GM23338 (cell line): ENCODE results near the gene POLR2L. TPM values are rescaled to one million over a fixed set of nuclear protein-coding genes. Genes with fewer than 3 reads are reported as not detected.

ENCODE experiments used
- ATAC-seq: fragments of 200-7000 bp; cut with Tn5 transposase; 3 replicates; pipeline ENCODE4 v1.9.1; 2020
- DNase-seq: peaks from one replicate; pipeline ENCODE4 v3.0.0-alpha.2; 2015; ENCODE audit warnings: low spot score
- H2AFZ ChIP-seq: fragments of 200-600 bp; sonication (generic); 2 replicates; pipeline ENCODE4 v1.8.0; 2016; ENCODE audit warnings: antibody characterized with exemption, mild to moderate bottlenecking, moderate library complexity
- H3F3A ChIP-seq: fragments of 200-600 bp; sonication (generic); replicated peaks from 2 replicates; pipeline ENCODE4 v1.8.0; 2017; ENCODE audit warnings: antibody characterized with exemption, mixed run types, low read depth
- H3K27ac ChIP-seq: fragments of 200-600 bp; sonication (generic); 2 replicates; pipeline ENCODE4 v1.6.1; 2016; ENCODE audit warnings: low read depth
- H3K27me3 ChIP-seq: fragments of 200-600 bp; sonication (generic); 2 replicates; pipeline ENCODE4 v1.8.0; 2016; ENCODE audit warnings: mild to moderate bottlenecking, mixed run types, moderate library complexity; ENCODE audit not compliant: insufficient read depth
- H3K36me3 ChIP-seq: fragments of 200-600 bp; sonication (generic); 2 replicates; pipeline ENCODE4 v1.8.0; 2016; ENCODE audit warnings: mild to moderate bottlenecking; ENCODE audit not compliant: insufficient read depth
- H3K4me1 ChIP-seq: fragments of 200-600 bp; sonication (generic); 2 replicates; pipeline ENCODE4 v1.8.0; 2016; ENCODE audit warnings: mild to moderate bottlenecking, moderate library complexity; ENCODE audit not compliant: insufficient read depth
- H3K4me2 ChIP-seq: fragments of 200-600 bp; sonication (generic); 2 replicates; pipeline ENCODE4 v1.7.1; 2017; ENCODE audit warnings: mixed run types
- H3K4me3 ChIP-seq: fragments of 200-600 bp; sonication (generic); 2 replicates; pipeline ENCODE4 v1.6.1; 2016; ENCODE audit warnings: mixed run types
- H3K79me2 ChIP-seq: fragments of 200-600 bp; sonication (generic); replicated peaks from 2 replicates; pipeline ENCODE4 v1.8.0; 2017; ENCODE audit warnings: mild to moderate bottlenecking; ENCODE audit not compliant: insufficient read depth
- H3K9me2 ChIP-seq: fragments of 200-600 bp; sonication (generic); 2 replicates; pipeline ENCODE4 v1.8.0; 2017; ENCODE audit not compliant: insufficient read depth
- H4K20me1 ChIP-seq: fragments of 200-600 bp; sonication (generic); replicated peaks from 2 replicates; pipeline ENCODE4 v1.8.0; 2017; ENCODE audit warnings: mild to moderate bottlenecking; ENCODE audit not compliant: insufficient read depth
- H3K27ac Mint-ChIP-seq: 2 replicates; pipeline ENCODE4 v1.8.0; 2020; ENCODE audit warnings: inconsistent platforms, mild to moderate bottlenecking, moderate library complexity, mixed read lengths
- H3K27me3 Mint-ChIP-seq: 3 replicates; pipeline ENCODE4 v1.8.0; 2022; ENCODE audit warnings: low read depth, mild to moderate bottlenecking, moderate library complexity, mixed read lengths, inconsistent platforms; ENCODE audit not compliant: insufficient read depth, poor library complexity
- H3K36me3 Mint-ChIP-seq: 3 replicates; pipeline ENCODE4 v1.8.0; 2021; ENCODE audit warnings: low read depth, mild to moderate bottlenecking, inconsistent platforms, moderate library complexity, mixed read lengths
- H3K4me1 Mint-ChIP-seq: 3 replicates; pipeline ENCODE4 v1.8.0; 2020; ENCODE audit warnings: mild to moderate bottlenecking, inconsistent platforms, mixed read lengths
- H3K4me3 Mint-ChIP-seq: 3 replicates; pipeline ENCODE4 v1.8.0; 2021; ENCODE audit warnings: moderate library complexity, mild to moderate bottlenecking, inconsistent platforms, mixed read lengths
- H3K9me3 Mint-ChIP-seq: 3 replicates; pipeline ENCODE4 v1.8.0; 2020; ENCODE audit warnings: moderate library complexity, mild to moderate bottlenecking, inconsistent platforms, mixed read lengths
- CREB1 ChIP-seq: fragments of 250-450 bp; sonication (Bioruptor Pico); IDR thresholded peaks from 2 replicates; pipeline ENCODE4 v1.5.0; 2020; ENCODE audit warnings: low read depth, mild to moderate bottlenecking, moderate library complexity
- ETS1 ChIP-seq: IDR thresholded peaks from 2 replicates; pipeline ENCODE4 v1.6.1; 2016; ENCODE audit warnings: antibody characterized with exemption
- EZH2phosphoT487 ChIP-seq: fragments of 200-600 bp; sonication (generic); IDR thresholded peaks from one replicate; pipeline ENCODE4 v1.8.1; 2018; ENCODE audit warnings: antibody characterized with exemption; ENCODE audit not compliant: unreplicated experiment
- JUNB ChIP-seq: IDR thresholded peaks from one replicate; pipeline ENCODE4 v1.6.1; 2016; ENCODE audit warnings: antibody characterized with exemption; ENCODE audit not compliant: unreplicated experiment
- POLR2AphosphoS5 ChIP-seq: IDR thresholded peaks from 2 replicates; pipeline ENCODE4 v1.6.1; 2016; ENCODE audit warnings: antibody characterized with exemption, low read depth
- REST ChIP-seq: IDR thresholded peaks from one replicate; pipeline ENCODE4 v1.6.1; 2018; ENCODE audit warnings: antibody characterized with exemption; ENCODE audit not compliant: unreplicated experiment
- ZNF462 ChIP-seq: fragments of 250-450 bp; sonication (Bioruptor Pico); IDR thresholded peaks from 2 replicates; pipeline ENCODE4 v1.5.0; 2020; ENCODE audit warnings: mild to moderate bottlenecking, moderate library complexity
- polyA plus RNA-seq: library from polyadenylated mRNA; unstranded; fragments of >200 nt; fragmentation: Nextera tagmentation; extraction: Ambion mirVana; gene quantifications from 2 replicates; pipeline ENCODE4 v1.2.1, GENCODE V29; 2016
- total RNA-seq: library from RNA; depleted of rRNA; stranded (reverse); fragments of >200 nt; shearing (Covaris generic); gene quantifications from 2 replicates; pipeline ENCODE4 v1.2.3, GENCODE V29; 2014

The POLR2L gene
- total and polyA plus RNA-seq, 2 experiments from 2014 or later, result 32.2 to 369 TPM

- no peak for TF ChIP-seq EZH2phosphoT487
- no peak for TF ChIP-seq POLR2AphosphoS5
- no peak for TF ChIP-seq CREB1 (CRISPR knock-in tag)
- TF ChIP-seq ETS1, result no peak
- TF ChIP-seq REST, result no peak
These were observed 24.2 kb upstream of the POLR2L start (continued) for GRCh38 chr11:866481-866880.

GRCh38 chr11:865462-866430 is 23.4 kb upstream of the POLR2L start:
- H3K36me3 Mint-ChIP-seq, result no peaks in the 10 kb centered on the region
- H3K27ac Mint-ChIP-seq, result no peak overlapping the region
- Histone ChIP-seq H3K4me1 (peaks cover 14% of the 10 kb centered on the region; the same call in 1 of the 2 replicates), H3K4me3 (no peak overlapping the region), H3K79me2 (no peaks in the 10 kb centered on the region), H4K20me1 (peaks cover 29% of the 10 kb centered on the region), H3K27me3 (no peaks in the 10 kb centered on the region), H3K27ac (no peak overlapping the region), H3K4me2 (no peak overlapping the region), H3K9me2 (no peaks in the 10 kb centered on the region), H3F3A (peaks cover 24% of the 10 kb centered on the region), H2AFZ (no peak overlapping the region), H3K36me3 (no peaks in the 10 kb centered on the region)
- H3K27me3 Mint-ChIP-seq, result peaks cover 36% of the 10 kb centered on the region
- TF ChIP-seq JUNB, result no peak
- peak; percentile 25; the same call in 1 of the 2 replicates for TF ChIP-seq POLR2AphosphoS5
- DNase-seq (no peak), ATAC-seq (no peak)
- no peaks in the 10 kb centered on the region; the same call in 2 of the 3 replicates for H3K9me3 Mint-ChIP-seq
- peaks cover 24% of the 10 kb centered on the region for H3K4me1 Mint-ChIP-seq
- H3K4me3 Mint-ChIP-seq, result no peak overlapping the region

- H3K9me2 ChIP-seq, result no peaks in the 10 kb centered on the region
- no peak overlapping the region for H3K4me2 ChIP-seq
- Mint-ChIP-seq H3K4me1 (peaks cover 20% of the 10 kb centered on the region), H3K4me3 (no peak overlapping the region), H3K9me3 (no peaks in the 10 kb centered on the region; the same call in 2 of the 3 replicates), H3K36me3 (no peaks in the 10 kb centered on the region), H3K27me3 (peaks cover 35% of the 10 kb centered on the region), H3K27ac (no peak overlapping the region)
- H3K36me3 ChIP-seq, result no peaks in the 10 kb centered on the region
- H3K4me3 ChIP-seq, result no peak overlapping the region
- DNase-seq (no peak), ATAC-seq (no peak)
- H4K20me1 ChIP-seq, result peaks cover 37% of the 10 kb centered on the region
- no peak overlapping the region for H2AFZ ChIP-seq
- H3K27me3 ChIP-seq, result no peaks in the 10 kb centered on the region
- peaks cover 14% of the 10 kb centered on the region; the same call in 1 of the 2 replicates for H3K4me1 ChIP-seq
- peaks cover 24% of the 10 kb centered on the region for H3F3A ChIP-seq
- H3K79me2 ChIP-seq, result no peaks in the 10 kb centered on the region
- H3K27ac ChIP-seq, result no peak overlapping the region
- no peak for TF ChIP-seq ZNF462
- no peak for TF ChIP-seq CREB1 (CRISPR knock-in tag)
These were observed 22.6 kb upstream of the POLR2L start for GRCh38 chr11:864898-865297.
